HepG2 (cell line): ENCODE data around the gene IP6K3. TPM values are rescaled to one million over a fixed set of nuclear protein-coding genes. Genes with fewer than 3 reads are reported as not detected.

ENCODE experiments used
- ATRX ChIP-seq: sonication (generic); formaldehyde crosslinking; IDR thresholded peaks from 2 replicates; pipeline ENCODE4 v1.4.0; 2020; ENCODE audit warnings: missing genetic modification reagents, borderline replicate concordance
- CCAR2 ChIP-seq: fragments of 200-400 bp; formaldehyde crosslinking; optimal IDR thresholded peaks from 2 replicates; pipeline ENCODE3; 2018; ENCODE audit warnings: low read depth, mild to moderate bottlenecking, low read length, moderate library complexity
- ERF ChIP-seq: IDR thresholded peaks from 2 replicates; pipeline ENCODE4 v1.6.1; 2018; ENCODE audit warnings: missing biosample characterization, missing genetic modification reagents
- ESRRA ChIP-seq: sonication (generic); formaldehyde crosslinking; IDR thresholded peaks from 2 replicates; pipeline ENCODE4 v1.5.1; 2020; ENCODE audit warnings: mild to moderate bottlenecking, low read depth, missing genetic modification reagents
- HCFC1 ChIP-seq: fragments of 150-350 bp; IDR thresholded peaks from 2 replicates; pipeline ENCODE4 v1.6.1; 2014; ENCODE audit warnings: low read depth, low read length
- HOXD1 ChIP-seq: sonication (generic); formaldehyde crosslinking; IDR thresholded peaks from 2 replicates; pipeline ENCODE4 v1.5.0; 2020; ENCODE audit warnings: missing genetic modification reagents
- POGZ ChIP-seq: sonication (generic); formaldehyde crosslinking; IDR thresholded peaks from 2 replicates; pipeline ENCODE4 v1.4.0; 2020; ENCODE audit warnings: mild to moderate bottlenecking, missing genetic modification reagents
- RBAK ChIP-seq: sonication (generic); formaldehyde crosslinking; IDR thresholded peaks from 2 replicates; pipeline ENCODE4 v1.5.1; 2020; ENCODE audit warnings: mild to moderate bottlenecking, missing genetic modification reagents
- RBM22 ChIP-seq: fragments of 200-400 bp; formaldehyde crosslinking; optimal IDR thresholded peaks from 2 replicates; pipeline ENCODE3; 2017; ENCODE audit warnings: mild to moderate bottlenecking, low read length, moderate library complexity
- RFX5 ChIP-seq: IDR thresholded peaks from 2 replicates; pipeline ENCODE4 v1.6.1; 2011; ENCODE audit warnings: low read depth, low read length, improper control_type of control experiment
- RFXAP ChIP-seq: sonication (generic); formaldehyde crosslinking; IDR thresholded peaks from 2 replicates; pipeline ENCODE4 v1.4.0; 2020; ENCODE audit warnings: missing genetic modification reagents, borderline replicate concordance
- SAFB2 ChIP-seq: sonication (generic); formaldehyde crosslinking; IDR thresholded peaks from 2 replicates; pipeline ENCODE4 v1.5.1; 2020; ENCODE audit warnings: missing genetic modification reagents, low read depth, mild to moderate bottlenecking, borderline replicate concordance
- SMC3 ChIP-seq: IDR thresholded peaks from 2 replicates; pipeline ENCODE4 v1.6.1; 2011; ENCODE audit warnings: low read length, improper control_type of control experiment
- SOX13 ChIP-seq, 3 experiments: fragments of 450-650 bp in 1 of 3; sonication (generic) in 1 of 3; formaldehyde crosslinking in 1 of 3; IDR thresholded peaks in 2 of 3; conservative IDR thresholded peaks in 1 of 3; 2 replicates each; pipeline versions ENCODE4 v1.5.0 to v1.6.1; 2016 to 2020; ENCODE audit warnings: antibody characterized with exemption in 1 of 3, mild to moderate bottlenecking in 1 of 3, missing compliant biosample characterization in 1 of 3, missing genetic modification reagents in 1 of 3, moderate library complexity in 1 of 3
- SOX6 ChIP-seq, 2 experiments: fragments of 450-650 bp in 1 of 2; sonication (generic) in 1 of 2; formaldehyde crosslinking in 1 of 2; IDR thresholded peaks; 2 replicates each; pipeline versions ENCODE4 v1.4.0 to v1.6.1; 2017 to 2020; ENCODE audit warnings: antibody characterized with exemption in 1 of 2, mild to moderate bottlenecking in 1 of 2, missing genetic modification reagents in 1 of 2
- SRSF1 ChIP-seq: fragments of 200-400 bp; formaldehyde crosslinking; optimal IDR thresholded peaks from 2 replicates; pipeline ENCODE3; 2017; ENCODE audit warnings: mild to moderate bottlenecking, low read depth, low read length, moderate library complexity
- ZBTB8A ChIP-seq: sonication (generic); formaldehyde crosslinking; IDR thresholded peaks from 2 replicates; pipeline ENCODE4 v1.4.0; 2020; ENCODE audit warnings: mild to moderate bottlenecking, low read depth, missing genetic modification reagents, borderline replicate concordance
- ZNF160 ChIP-seq: sonication (generic); formaldehyde crosslinking; IDR thresholded peaks from 2 replicates; pipeline ENCODE4 v1.8.0; 2022; ENCODE audit warnings: mild to moderate bottlenecking, inconsistent platforms, missing genetic modification reagents
- ZNF24 ChIP-seq: fragments of 450-650 bp; IDR thresholded peaks from 2 replicates; pipeline ENCODE4 v1.6.1; 2017; ENCODE audit warnings: antibody characterized with exemption, mild to moderate bottlenecking
- ZNF264 ChIP-seq: sonication (generic); formaldehyde crosslinking; IDR thresholded peaks from 2 replicates; pipeline ENCODE4 v1.4.0; 2020; ENCODE audit warnings: missing genetic modification reagents
- ZNF383 ChIP-seq: sonication (generic); formaldehyde crosslinking; IDR thresholded peaks from 2 replicates; pipeline ENCODE4 v1.4.0; 2020; ENCODE audit warnings: missing genetic modification reagents, mild to moderate bottlenecking, borderline replicate concordance
- ZNF451 ChIP-seq: sonication (generic); formaldehyde crosslinking; IDR thresholded peaks from 2 replicates; pipeline ENCODE4 v1.5.0; 2020; ENCODE audit warnings: mild to moderate bottlenecking, missing genetic modification reagents
- ZNF484 ChIP-seq: sonication (generic); formaldehyde crosslinking; IDR thresholded peaks from 2 replicates; pipeline ENCODE4 v1.5.1; 2020; ENCODE audit warnings: mild to moderate bottlenecking, low read depth, missing genetic modification reagents, borderline replicate concordance
- ZNF557 ChIP-seq: sonication (generic); formaldehyde crosslinking; IDR thresholded peaks from 2 replicates; pipeline ENCODE4 v1.4.0; 2020; ENCODE audit warnings: missing genetic modification reagents
- ZNF577 ChIP-seq: sonication (generic); formaldehyde crosslinking; IDR thresholded peaks from 2 replicates; pipeline ENCODE4 v1.4.0; 2020; ENCODE audit warnings: mild to moderate bottlenecking, low read depth, missing genetic modification reagents, borderline replicate concordance
- ZNF619 ChIP-seq: sonication (generic); formaldehyde crosslinking; IDR thresholded peaks from 2 replicates; pipeline ENCODE4 v1.4.0; 2020; ENCODE audit warnings: mild to moderate bottlenecking, missing genetic modification reagents
- polyA plus RNA-seq, 8 experiments: library from polyadenylated mRNA; depleted of rRNA in 3 of 8; stranded (reverse) in 7 of 8; unstranded in 1 of 8; fragments of >200 nt; fragmentation: Illumina TruSeq in 4 of 8; extraction: Trizol in 4 of 8; gene quantifications; 2 replicates each; pipeline versions ENCODE4 v1.2.1 to v1.2.3, GENCODE V29; 2011 to 2016; ENCODE audit warnings: low read depth in 4 of 8, missing spikeins in 1 of 8, mixed read lengths in 1 of 8; ENCODE audit not compliant: insufficient read depth in 1 of 8
- total RNA-seq, 5 experiments: library from RNA; depleted of rRNA; stranded (reverse); fragments of >200 nt; fragmentation: Illumina TruSeq; extraction: Trizol; gene quantifications; 2 replicates each; pipeline ENCODE4 v1.2.3, GENCODE V29; 2016; ENCODE audit warnings: low read depth in 1 of 5
- TF ChIP-seq, protein P1 (sequence below): sonication (generic); formaldehyde crosslinking; IDR thresholded peaks from 2 replicates; pipeline ENCODE4 v1.4.0; 2020; ENCODE audit warnings: missing genetic modification reagents, low read depth, mild to moderate bottlenecking, borderline replicate concordance
- TF ChIP-seq, protein P2 (sequence below): sonication (generic); formaldehyde crosslinking; IDR thresholded peaks from 2 replicates; pipeline ENCODE4 v1.4.0; 2020; ENCODE audit warnings: missing genetic modification reagents

The IP6K3 gene
- total and polyA plus RNA-seq, 2 of the 13 experiments (the other 11 are each of a cell fraction or from before 2014, with no cell fraction given): 0.11 to 0.18 TPM

DNA sequence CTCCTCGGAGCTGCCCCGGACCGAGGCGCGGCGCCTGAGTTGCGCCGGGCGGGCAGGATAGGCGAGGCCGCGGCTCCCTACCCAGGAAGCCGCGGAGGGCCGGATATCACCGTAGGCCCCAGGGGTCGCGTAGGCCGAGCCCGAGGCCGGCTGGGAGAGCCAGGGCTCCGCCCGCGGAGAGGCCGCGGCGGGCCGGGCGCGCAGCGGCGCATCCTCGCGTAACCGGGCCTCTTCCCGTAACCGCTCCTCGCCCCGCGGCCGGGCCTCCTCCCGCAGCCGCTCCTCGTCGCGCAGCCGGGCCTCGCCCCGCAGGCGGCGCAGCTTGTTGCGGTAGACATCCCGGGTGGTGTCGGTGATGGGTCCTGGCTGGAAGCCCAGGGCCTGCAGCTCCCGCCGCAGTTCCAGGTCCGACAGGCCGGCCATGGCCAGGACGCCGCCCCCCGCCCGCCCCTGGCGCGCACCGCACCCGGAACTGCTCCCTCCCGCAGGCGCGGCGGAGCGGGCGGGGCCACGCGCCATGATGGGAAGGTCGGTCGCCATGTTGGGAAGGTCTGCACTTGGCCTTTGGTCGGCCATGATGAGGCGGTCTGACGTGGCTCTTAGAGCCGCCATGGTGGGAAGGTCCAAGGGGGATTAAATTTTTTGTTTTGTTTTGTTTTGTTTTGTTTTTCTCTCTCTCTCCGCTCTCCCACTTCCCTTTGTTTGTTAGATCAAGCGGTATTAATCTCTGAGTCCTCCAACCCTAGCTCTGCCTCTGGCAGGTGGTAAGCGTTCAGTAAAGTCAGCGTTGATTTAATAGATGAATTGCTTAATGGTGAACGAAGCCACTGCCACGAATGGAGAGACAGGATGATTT is 42.2 kb upstream of the IP6K3 start, which contains the start of gene LEMD2 (continued):
- no peak for TF ChIP-seq RBM22
- TF ChIP-seq RFXAP (CRISPR knock-in tag): peak; percentile 86; the same call in 1 of the 2 replicates
- no peak for TF ChIP-seq HOXD1
- TF ChIP-seq CCAR2: peak; percentile 35
- TF ChIP-seq ZNF619 (CRISPR knock-in tag): no peak
- peak; percentile 94 for TF ChIP-seq HCFC1
- peak; percentile 67; the same call in 1 of the 2 replicates for TF ChIP-seq ZNF383 (CRISPR knock-in tag)
- TF ChIP-seq ZNF264 (CRISPR knock-in tag): no peak
- TF ChIP-seq, protein P1, sequence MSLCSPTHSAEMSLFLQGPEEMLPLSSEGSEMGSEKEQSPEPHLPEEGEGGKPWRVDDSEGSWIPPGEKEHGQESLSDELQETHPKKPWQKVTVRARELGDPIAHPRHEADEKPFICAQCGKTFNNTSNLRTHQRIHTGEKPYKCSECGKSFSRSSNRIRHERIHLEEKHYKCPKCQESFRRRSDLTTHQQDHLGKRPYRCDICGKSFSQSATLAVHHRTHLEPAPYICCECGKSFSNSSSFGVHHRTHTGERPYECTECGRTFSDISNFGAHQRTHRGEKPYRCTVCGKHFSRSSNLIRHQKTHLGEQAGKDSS (CRISPR knock-in tag): peak; percentile 84; the same call in 1 of the 2 replicates
- 0 out of 2 replicates have a peak, but pooled peaks have one; percentile 40 for TF ChIP-seq ZNF24
- peak; percentile 52 for TF ChIP-seq ZNF451 (CRISPR knock-in tag)
- no peak for TF ChIP-seq SMC3
- no peak; the same call in 1 of the 2 replicates for TF ChIP-seq ZNF160
- TF ChIP-seq RBAK (CRISPR knock-in tag): no peak
- 0 out of 2 replicates have a peak, but pooled peaks have one; percentile 30 for TF ChIP-seq ZNF577 (CRISPR knock-in tag)
- TF ChIP-seq, protein P2, sequence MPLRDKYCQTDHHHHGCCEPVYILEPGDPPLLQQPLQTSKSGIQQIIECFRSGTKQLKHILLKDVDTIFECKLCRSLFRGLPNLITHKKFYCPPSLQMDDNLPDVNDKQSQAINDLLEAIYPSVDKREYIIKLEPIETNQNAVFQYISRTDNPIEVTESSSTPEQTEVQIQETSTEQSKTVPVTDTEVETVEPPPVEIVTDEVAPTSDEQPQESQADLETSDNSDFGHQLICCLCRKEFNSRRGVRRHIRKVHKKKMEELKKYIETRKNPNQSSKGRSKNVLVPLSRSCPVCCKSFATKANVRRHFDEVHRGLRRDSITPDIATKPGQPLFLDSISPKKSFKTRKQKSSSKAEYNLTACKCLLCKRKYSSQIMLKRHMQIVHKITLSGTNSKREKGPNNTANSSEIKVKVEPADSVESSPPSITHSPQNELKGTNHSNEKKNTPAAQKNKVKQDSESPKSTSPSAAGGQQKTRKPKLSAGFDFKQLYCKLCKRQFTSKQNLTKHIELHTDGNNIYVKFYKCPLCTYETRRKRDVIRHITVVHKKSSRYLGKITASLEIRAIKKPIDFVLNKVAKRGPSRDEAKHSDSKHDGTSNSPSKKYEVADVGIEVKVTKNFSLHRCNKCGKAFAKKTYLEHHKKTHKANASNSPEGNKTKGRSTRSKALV (CRISPR knock-in tag): no peak
- no peak for TF ChIP-seq SOX6 (IDR thresholded peaks at IDR 0.05)
- peak; percentile 45; the same call in 1 of the 2 replicates for TF ChIP-seq SOX6 (CRISPR knock-in tag; IDR thresholded peaks at IDR 0.05)
- peak; percentile 97; the same call in 1 of the 2 replicates for TF ChIP-seq SAFB2 (CRISPR knock-in tag)
- TF ChIP-seq SOX13 (IDR thresholded peaks at IDR 0.05): no peak
- TF ChIP-seq SOX13 (CRISPR knock-in tag; conservative IDR thresholded peaks at IDR 0.05 in 1 of 2, IDR thresholded peaks at IDR 0.05 in 1 of 2): peak; percentile 32 to 52; a peak in 2 of 4 replicates
- TF ChIP-seq ATRX: no peak
- no peak for TF ChIP-seq ZNF557
- peak; percentile 79 for TF ChIP-seq SRSF1
- TF ChIP-seq RFX5: no peak
- TF ChIP-seq ESRRA: peak; percentile 80; the same call in 1 of the 2 replicates
- TF ChIP-seq ZBTB8A (CRISPR knock-in tag): no peak; the same call in 1 of the 2 replicates
- no peak for TF ChIP-seq ZNF484 (CRISPR knock-in tag)
- peak; percentile 95 for TF ChIP-seq ERF (CRISPR knock-in tag)
- peak; percentile 95 for TF ChIP-seq POGZ
